Uterus (tissue), 4 donors: Measurements from ENCODE around the gene CPOX. TPM values are rescaled to one million over a fixed set of nuclear protein-coding genes. Genes with fewer than 3 reads are reported as not detected.

ENCODE experiments used
- DNase-seq, 2 donors: peaks; one replicate each; pipeline ENCODE4 v3.0.0-alpha.2; 2019 to 2020
- H3K27ac ChIP-seq, 2 donors: fragments of 200-600 bp; sonication (generic); 1 replicate in 1 of 2; 2 replicates in 1 of 2; pipeline ENCODE4 v1.5.1; 2016 to 2018
- H3K27me3 ChIP-seq, 2 donors: fragments of 200-600 bp; sonication (generic); one replicate each; pipeline ENCODE4 v1.5.1; 2018 to 2019; ENCODE audit warnings: control low read depth in 1 of 2
- H3K36me3 ChIP-seq, 2 donors: fragments of 200-600 bp; sonication (generic); one replicate each; pipeline ENCODE4 v1.5.1; 2019; ENCODE audit warnings: control low read depth in 1 of 2
- H3K4me1 ChIP-seq, 2 donors: fragments of 200-600 bp; sonication (generic); one replicate each; pipeline ENCODE4 v1.5.1; 2018 to 2019; ENCODE audit warnings: control low read depth in 1 of 2
- H3K4me3 ChIP-seq, 2 donors: fragments of 200-600 bp; sonication (generic); 1 replicate in 1 of 2; 2 replicates in 1 of 2; pipeline ENCODE4 v1.5.1; 2018 to 2019; ENCODE audit warnings: mild to moderate bottlenecking in 1 of 2
- H3K9me3 ChIP-seq, 2 donors: fragments of 200-600 bp; sonication (generic); one replicate each; pipeline ENCODE4 v1.5.1; 2019; ENCODE audit warnings: control low read depth in 1 of 2
- POLR2A ChIP-seq, 2 donors: fragments of 450-650 bp; IDR thresholded peaks; one replicate each; pipeline ENCODE4 v1.6.1; 2016; ENCODE audit warnings: antibody characterized with exemption in 2 of 2, mild to moderate bottlenecking in 1 of 2, moderate library complexity in 1 of 2
- intact Hi-C: fragments of 100-400 bp; cut with DNase I; formaldehyde crosslinking; loops from one replicate; pipeline ENCODE4 v1.15.1; 2023; ENCODE audit warnings: low total_unique reads
- total RNA-seq, 4 donors: library from RNA; depleted of rRNA in 3 of 4; stranded (reverse); fragments of >200 nt in 3 of 4; gene quantifications; one replicate each; pipeline versions ENCODE4 v1.1.0 to v1.2.4, GENCODE V29; 2014 to 2023
- TF ChIP-seq, protein P1 (sequence below), 4 experiments: fragments of 200-600 bp in 2 of 4; fragments of 450-650 bp in 2 of 4; sonication (generic) in 2 of 4; IDR thresholded peaks; one replicate each; pipeline ENCODE4 v1.5.1; 2016 to 2019; ENCODE audit warnings: antibody characterized with exemption in 4 of 4, mild to moderate bottlenecking in 2 of 4, moderate library complexity in 1 of 4
- donor health status: DM: yes; HTN: yes; CAD: no.

The CPOX gene
- total RNA-seq, 4 donors from 2014 or later, result 2.8 to 30.5 (median 17.7) TPM

DNA sequence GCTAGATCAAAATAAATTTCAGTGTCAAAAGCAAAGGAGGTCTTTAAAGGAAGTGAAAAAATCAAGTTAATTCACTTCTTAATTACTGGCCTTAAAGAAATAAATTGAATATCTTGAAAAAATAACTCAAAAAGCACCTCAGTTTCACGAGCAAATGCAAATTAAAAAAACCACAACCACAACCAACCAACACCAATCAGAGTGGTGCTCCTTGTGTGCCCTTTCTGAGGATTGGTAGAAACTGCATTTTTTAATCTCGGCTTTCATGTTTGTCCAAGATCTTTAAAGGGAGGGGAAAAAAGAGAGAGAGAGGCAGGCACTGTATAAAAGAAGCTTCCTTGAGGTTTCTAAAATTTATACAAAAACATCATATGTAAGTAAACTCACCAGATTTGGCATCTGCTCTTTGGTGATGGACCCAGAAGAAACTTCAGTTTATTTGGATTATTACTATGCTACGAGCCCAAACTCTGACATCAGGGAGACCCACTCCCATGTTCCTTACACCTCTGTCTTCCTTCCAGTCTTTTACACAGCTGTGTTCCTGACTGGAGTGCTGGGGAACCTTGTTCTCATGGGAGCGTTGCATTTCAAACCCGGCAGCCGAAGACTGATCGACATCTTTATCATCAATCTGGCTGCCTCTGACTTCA, 61.7 kb downstream of the CPOX start, which contains the start of gene GPR15:
Gene GPR15, plus strand, starts transcription at position 357 of the 653 bp plus-strand sequence. Its CDS starts 56 bp downstream, at position 413.
- Histone ChIP-seq H3K9me3 (no peaks in the 10 kb centered on the region), H3K27me3 (no peaks in the 10 kb centered on the region), H3K36me3 (no peaks in the 10 kb centered on the region), H3K4me3 (no peak within 1 kb of the TSS), H3K4me1 (no peaks in the 10 kb centered on the region), H3K27ac (no peak within 1 kb of the TSS)
- intact Hi-C loops, result no loop called here
- TF ChIP-seq, protein P1, sequence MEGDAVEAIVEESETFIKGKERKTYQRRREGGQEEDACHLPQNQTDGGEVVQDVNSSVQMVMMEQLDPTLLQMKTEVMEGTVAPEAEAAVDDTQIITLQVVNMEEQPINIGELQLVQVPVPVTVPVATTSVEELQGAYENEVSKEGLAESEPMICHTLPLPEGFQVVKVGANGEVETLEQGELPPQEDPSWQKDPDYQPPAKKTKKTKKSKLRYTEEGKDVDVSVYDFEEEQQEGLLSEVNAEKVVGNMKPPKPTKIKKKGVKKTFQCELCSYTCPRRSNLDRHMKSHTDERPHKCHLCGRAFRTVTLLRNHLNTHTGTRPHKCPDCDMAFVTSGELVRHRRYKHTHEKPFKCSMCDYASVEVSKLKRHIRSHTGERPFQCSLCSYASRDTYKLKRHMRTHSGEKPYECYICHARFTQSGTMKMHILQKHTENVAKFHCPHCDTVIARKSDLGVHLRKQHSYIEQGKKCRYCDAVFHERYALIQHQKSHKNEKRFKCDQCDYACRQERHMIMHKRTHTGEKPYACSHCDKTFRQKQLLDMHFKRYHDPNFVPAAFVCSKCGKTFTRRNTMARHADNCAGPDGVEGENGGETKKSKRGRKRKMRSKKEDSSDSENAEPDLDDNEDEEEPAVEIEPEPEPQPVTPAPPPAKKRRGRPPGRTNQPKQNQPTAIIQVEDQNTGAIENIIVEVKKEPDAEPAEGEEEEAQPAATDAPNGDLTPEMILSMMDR (IDR thresholded peaks at IDR 0.05), result no peak
- no peak for TF ChIP-seq POLR2A (IDR thresholded peaks at IDR 0.05)
- DNase-seq, result no peak

DNA sequence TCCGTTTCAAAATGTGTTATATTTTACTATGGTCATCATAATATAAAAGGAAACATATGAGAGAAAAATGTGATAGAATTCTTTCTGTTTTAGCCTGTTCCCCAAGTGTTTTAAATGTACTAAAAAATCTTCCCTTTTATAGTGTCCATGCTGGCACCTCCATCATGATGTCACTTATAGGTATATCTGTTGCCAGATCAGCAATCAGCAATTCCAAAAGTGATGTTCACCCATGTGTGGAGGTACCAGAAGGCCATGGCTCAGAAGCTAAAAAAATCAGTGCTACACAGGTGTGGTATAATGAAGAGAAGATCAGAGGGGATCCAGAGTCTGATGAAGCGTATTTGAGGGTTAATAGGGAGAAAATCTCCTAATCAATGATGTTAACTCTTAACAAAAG, 62.7 kb downstream of the CPOX start:
- TF ChIP-seq, protein P1 (IDR thresholded peaks at IDR 0.05), result no peak
- no peak for TF ChIP-seq POLR2A (IDR thresholded peaks at IDR 0.05)
- no peaks in the 10 kb centered on the region for H3K4me1 ChIP-seq
- intact Hi-C loops, result no loop called here
- no peak overlapping the region for H3K4me3 ChIP-seq
- no peaks in the 10 kb centered on the region for H3K9me3 ChIP-seq
- no peaks in the 10 kb centered on the region for H3K27me3 ChIP-seq
- H3K27ac ChIP-seq, result no peak overlapping the region
- DNase-seq, result no peak
- H3K36me3 ChIP-seq, result no peaks in the 10 kb centered on the region

DNA sequence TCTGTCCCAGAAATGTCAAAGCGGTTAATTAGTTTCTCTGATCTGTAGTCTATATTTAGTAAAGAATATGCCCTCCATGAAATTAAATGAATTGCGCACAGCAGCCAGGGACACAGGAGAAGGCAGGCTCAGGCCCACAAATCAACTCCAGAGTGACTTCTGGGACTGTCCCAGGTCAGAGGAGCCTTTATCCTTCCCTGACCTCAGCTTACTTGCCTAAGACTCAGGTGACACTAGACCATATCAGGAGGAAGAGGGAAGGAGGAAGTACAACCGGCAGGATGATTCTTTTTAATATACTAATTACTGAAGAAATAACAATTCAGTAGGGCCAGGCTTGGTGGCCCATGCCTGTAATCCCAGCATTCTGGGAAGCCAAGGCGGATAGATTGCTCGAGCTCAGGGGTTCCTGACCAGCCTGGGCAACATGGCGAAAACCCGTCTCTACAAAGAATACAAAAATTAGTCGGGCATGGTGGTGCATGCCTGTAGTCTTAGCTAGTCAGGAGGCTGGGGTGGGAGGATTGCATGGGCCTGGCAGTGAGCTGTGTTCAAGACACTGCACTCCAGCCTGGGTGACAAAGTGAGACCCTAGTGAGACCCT, 63.5 kb downstream of the CPOX start:
- Histone ChIP-seq H3K9me3 (no peaks in the 10 kb centered on the region), H3K4me1 (no peaks in the 10 kb centered on the region), H3K4me3 (no peak overlapping the region), H3K27me3 (no peaks in the 10 kb centered on the region), H3K27ac (no peak overlapping the region), H3K36me3 (no peaks in the 10 kb centered on the region)
- intact Hi-C loops, result no loop called here
- TF ChIP-seq, protein P1 (IDR thresholded peaks at IDR 0.05), result no peak
- DNase-seq, result no peak

Other genes starting within 250 kb of the CPOX start
- not detected for gene OR5K4, start 239.8 kb downstream of the CPOX start, total RNA-seq
- not detected for gene OR5K3, start 202.9 kb downstream of the CPOX start, total RNA-seq
- gene OR5K1, start 130.4 kb downstream of the CPOX start, total RNA-seq, result not detected
- gene OR5K2, start 95.9 kb downstream of the CPOX start, total RNA-seq, result not detected
- gene CLDND1, start 70.7 kb downstream of the CPOX start, total RNA-seq, result 100 to 1,000 TPM; 134 to 253 (median 150) TPM
- not detected for gene GPR15, start 61.6 kb downstream of the CPOX start, total RNA-seq
- 10 to 100 TPM in 2 of 4 donors, 1 to 10 TPM in 2; 1.8 to 14.9 (median 9.6) TPM for gene ST3GAL6, start 169.7 kb upstream of the CPOX start, total RNA-seq